Measurements from ENCODE around the gene SDK1.

DNA sequence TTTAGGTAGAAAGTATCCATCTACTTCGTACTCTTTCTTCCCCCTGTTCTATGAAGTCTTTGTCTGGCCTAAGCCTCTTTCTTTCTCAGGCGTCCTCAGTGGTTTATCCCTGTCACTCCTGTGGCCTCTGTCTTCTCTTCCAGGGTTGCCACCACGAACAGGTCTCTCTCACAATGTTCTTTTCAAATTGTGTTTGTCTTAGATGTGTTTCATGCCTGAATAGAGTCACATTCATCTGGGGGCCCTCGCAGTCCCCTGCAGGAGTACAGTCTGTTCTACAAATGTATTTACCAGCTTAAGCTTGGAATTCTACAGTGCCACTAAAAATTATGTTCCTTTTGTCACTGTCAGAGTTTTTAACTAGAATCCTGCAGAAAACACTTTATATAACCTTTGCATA is 700.7 kb downstream of the SDK1 start:
- TF ChIP-seq NR3C1 (CRISPR knock-in tag; conservative IDR thresholded peaks at IDR 0.05; ENCODE audit: low read depth): no peak
- TF ChIP-seq, protein P1, sequence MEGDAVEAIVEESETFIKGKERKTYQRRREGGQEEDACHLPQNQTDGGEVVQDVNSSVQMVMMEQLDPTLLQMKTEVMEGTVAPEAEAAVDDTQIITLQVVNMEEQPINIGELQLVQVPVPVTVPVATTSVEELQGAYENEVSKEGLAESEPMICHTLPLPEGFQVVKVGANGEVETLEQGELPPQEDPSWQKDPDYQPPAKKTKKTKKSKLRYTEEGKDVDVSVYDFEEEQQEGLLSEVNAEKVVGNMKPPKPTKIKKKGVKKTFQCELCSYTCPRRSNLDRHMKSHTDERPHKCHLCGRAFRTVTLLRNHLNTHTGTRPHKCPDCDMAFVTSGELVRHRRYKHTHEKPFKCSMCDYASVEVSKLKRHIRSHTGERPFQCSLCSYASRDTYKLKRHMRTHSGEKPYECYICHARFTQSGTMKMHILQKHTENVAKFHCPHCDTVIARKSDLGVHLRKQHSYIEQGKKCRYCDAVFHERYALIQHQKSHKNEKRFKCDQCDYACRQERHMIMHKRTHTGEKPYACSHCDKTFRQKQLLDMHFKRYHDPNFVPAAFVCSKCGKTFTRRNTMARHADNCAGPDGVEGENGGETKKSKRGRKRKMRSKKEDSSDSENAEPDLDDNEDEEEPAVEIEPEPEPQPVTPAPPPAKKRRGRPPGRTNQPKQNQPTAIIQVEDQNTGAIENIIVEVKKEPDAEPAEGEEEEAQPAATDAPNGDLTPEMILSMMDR (IDR thresholded peaks at IDR 0.05): no peak
- no peak for TF ChIP-seq TCF7 (CRISPR knock-in tag; IDR thresholded peaks at IDR 0.05; ENCODE audit: low read depth)
- TF ChIP-seq NR1H2 (CRISPR knock-in tag; IDR thresholded peaks at IDR 0.05): no peak
- TF ChIP-seq ESRRA (CRISPR knock-in tag; IDR thresholded peaks at IDR 0.05; ENCODE audit: borderline replicate concordance): no peak

Measured in WTC11 (cell line).